Measurements from ENCODE around the gene LRMDA. TPM values are rescaled to one million over a fixed set of nuclear protein-coding genes. Genes with fewer than 3 reads are reported as not detected.

Gene LRMDA
- polyA plus RNA-seq, 1 donor (not counting 4 experiments of a cell fraction or from before 2014, with no cell fraction given), result not detected

GRCh38 chr10:75497997-75498883 lies 66.8 kb downstream of the LRMDA start:
- Histone ChIP-seq H4K20me1 (ENCODE audit: control insufficient read depth, extremely low read depth, insufficient read depth, low read length) (no peaks in the 10 kb centered on the region), H3K36me3 (ENCODE audit: control insufficient read depth in 2 of 2, extremely low read depth in 1 of 2, insufficient read depth in 2 of 2, low read length in 2 of 2) (no peaks in the 10 kb centered on the region), H3K9me3 (ENCODE audit: control insufficient read depth, low read depth, low read length) (no peaks in the 10 kb centered on the region), H2AFZ (ENCODE audit: control insufficient read depth, low read length) (no peak overlapping the region), H3K4me2 (ENCODE audit: control insufficient read depth, extremely low read depth, insufficient read depth, low read depth, low read length) (no peak overlapping the region), H3K4me1 (ENCODE audit: control insufficient read depth, extremely low read depth, insufficient read depth, low read length) (no peaks in the 10 kb centered on the region), H3K9ac (ENCODE audit: control insufficient read depth, extremely low read depth, insufficient read depth, low read length) (no peak overlapping the region), H3K79me2 (ENCODE audit: control insufficient read depth, insufficient read depth, low read length) (no peaks in the 10 kb centered on the region), H3K27me3 (ENCODE audit: control insufficient read depth, extremely low read depth, insufficient read depth, low read length) (no peaks in the 10 kb centered on the region), H3K27ac (ENCODE audit: control insufficient read depth, insufficient read depth, low read length) (no peak overlapping the region), H3K9me1 (ENCODE audit: control insufficient read depth, extremely low read depth, insufficient read depth, low read length) (no peaks in the 10 kb centered on the region), H3K4me3 (ENCODE audit: control insufficient read depth in 2 of 3, extremely low read depth in 1 of 3, insufficient read depth in 2 of 3, low read depth in 1 of 3, low read length in 3 of 3) (no peak overlapping the region)
- FAIRE-seq (no peak), DNase-seq (ENCODE audit: low read depth, low spot score) (no peak)
- dilution Hi-C loops (cut with MboI; ENCODE audit: extremely low pct_ligation_motif_present, low sequenced_read_pairs), result no loop called here
- TF ChIP-seq EZH2 (IDR thresholded peaks at IDR 0.05; ENCODE audit: low read length) (no peak), CTCF (optimal IDR thresholded peaks at IDR 0.05 in 1 of 3, IDR thresholded peaks at IDR 0.05 in 1 of 3, conservative IDR thresholded peaks at IDR 0.05 in 1 of 3; ENCODE audit: extremely low read depth in 1 of 3, insufficient read depth in 2 of 3, low read length in 3 of 3) (no peak)

GRCh38 chr10:75498884-75499350 lies 67.5 kb downstream of the LRMDA start:
- Histone ChIP-seq H3K9ac (ENCODE audit: control insufficient read depth, extremely low read depth, insufficient read depth, low read length) (no peak overlapping the region), H3K4me1 (ENCODE audit: control insufficient read depth, extremely low read depth, insufficient read depth, low read length) (no peaks in the 10 kb centered on the region), H3K4me2 (ENCODE audit: control insufficient read depth, extremely low read depth, insufficient read depth, low read depth, low read length) (no peak overlapping the region), H3K9me1 (ENCODE audit: control insufficient read depth, extremely low read depth, insufficient read depth, low read length) (no peaks in the 10 kb centered on the region), H4K20me1 (ENCODE audit: control insufficient read depth, extremely low read depth, insufficient read depth, low read length) (no peaks in the 10 kb centered on the region), H3K9me3 (ENCODE audit: control insufficient read depth, low read depth, low read length) (no peaks in the 10 kb centered on the region), H3K27ac (ENCODE audit: control insufficient read depth, insufficient read depth, low read length) (no peak overlapping the region), H3K79me2 (ENCODE audit: control insufficient read depth, insufficient read depth, low read length) (no peaks in the 10 kb centered on the region), H3K36me3 (ENCODE audit: control insufficient read depth in 2 of 2, extremely low read depth in 1 of 2, insufficient read depth in 2 of 2, low read length in 2 of 2) (no peaks in the 10 kb centered on the region), H3K27me3 (ENCODE audit: control insufficient read depth, extremely low read depth, insufficient read depth, low read length) (no peaks in the 10 kb centered on the region), H3K4me3 (ENCODE audit: control insufficient read depth in 2 of 3, extremely low read depth in 1 of 3, insufficient read depth in 2 of 3, low read depth in 1 of 3, low read length in 3 of 3) (no peak overlapping the region), H2AFZ (ENCODE audit: control insufficient read depth, low read length) (no peak overlapping the region)
- TF ChIP-seq CTCF (optimal IDR thresholded peaks at IDR 0.05 in 1 of 3, IDR thresholded peaks at IDR 0.05 in 1 of 3, conservative IDR thresholded peaks at IDR 0.05 in 1 of 3; ENCODE audit: extremely low read depth in 1 of 3, insufficient read depth in 2 of 3, low read length in 3 of 3) (no peak), EZH2 (IDR thresholded peaks at IDR 0.05; ENCODE audit: low read length) (no peak)
- dilution Hi-C loops (cut with MboI; ENCODE audit: extremely low pct_ligation_motif_present, low sequenced_read_pairs), result no loop called here
- DNase-seq (ENCODE audit: low read depth, low spot score) (no peak), FAIRE-seq (no peak)

Data from keratinocyte (primary cell).